H1 (cell line): ENCODE measurements around the gene UBE3A. TPM values are rescaled to one million over a fixed set of nuclear protein-coding genes. Genes with fewer than 3 reads are reported as not detected.

Experiments
- CTCF ChIA-PET: fragments of 300-600 bp; sonication (Branson Sonifier 250); formaldehyde crosslinking; loops from one replicate; lab custom pipeline; 2021; ENCODE audit not compliant: partially characterized antibody; lab: Charles Lee
- POLR2A ChIA-PET: fragments of 300-600 bp; sonication (Branson Sonifier 250); formaldehyde crosslinking; loops from one replicate; lab custom pipeline; 2021; ENCODE audit warnings: inconsistent platforms; ENCODE audit not compliant: partially characterized antibody; lab: Charles Lee
- DNase-seq, 2 experiments: peaks; one replicate each; pipeline versions ENCODE4 v3.0.0 to v3.0.0-alpha.2; 2010 to 2022; ENCODE audit warnings: low spot score in 2 of 2, low read depth in 1 of 2, mixed read lengths in 1 of 2
- FAIRE-seq: peaks from 2 replicates; lab custom pipeline; 2011; peaks lifted over from hg19 to GRCh38; lab: Jason Lieb, UNC
- H2AFZ ChIP-seq: 2 replicates; pipeline ENCODE4 v1.8.1; 2012; ENCODE audit warnings: low read length, inconsistent platforms
- H2AK5ac ChIP-seq: 2 replicates; pipeline ENCODE4 v1.6.1; 2013; ENCODE audit warnings: low read depth, low read length
- H2BK120ac ChIP-seq: replicated peaks from 2 replicates; pipeline ENCODE3; 2013; ENCODE audit warnings: low read depth, low read length, inconsistent platforms
- H2BK12ac ChIP-seq: 2 replicates; pipeline ENCODE4 v1.6.1; 2013; ENCODE audit warnings: low read depth, low read length
- H2BK15ac ChIP-seq: 2 replicates; pipeline ENCODE4 v1.6.1; 2013; ENCODE audit warnings: low read length
- H2BK20ac ChIP-seq: 2 replicates; pipeline ENCODE4 v1.6.1; 2013; ENCODE audit warnings: low read length
- H2BK5ac ChIP-seq: 2 replicates; pipeline ENCODE4 v1.6.1; 2013; ENCODE audit warnings: low read depth, low read length
- H3K14ac ChIP-seq: 2 replicates; pipeline ENCODE4 v1.6.1; 2013; ENCODE audit warnings: inconsistent platforms; ENCODE audit not compliant: insufficient read length
- H3K18ac ChIP-seq: 2 replicates; pipeline ENCODE4 v1.6.1; 2013; ENCODE audit warnings: low read length; ENCODE audit errors: extremely low read depth
- H3K23ac ChIP-seq: 2 replicates; pipeline ENCODE4 v1.6.1; 2013; ENCODE audit warnings: inconsistent platforms; ENCODE audit not compliant: insufficient read length
- H3K23me2 ChIP-seq: 2 replicates; pipeline ENCODE4 v1.6.1; 2013; ENCODE audit warnings: low read depth, low read length
- H3K27ac ChIP-seq: 2 replicates; pipeline ENCODE4 v1.6.1; 2011; ENCODE audit warnings: low read depth, low read length, inconsistent platforms
- H3K27me3 ChIP-seq, 4 experiments: replicated peaks in 1 of 4; 1 replicate in 1 of 4; 2 replicates in 3 of 4; pipeline versions ENCODE4 v1.6.1 to v1.8.1; 2011 to 2013; ENCODE audit warnings: low read length in 3 of 4, mild to moderate bottlenecking in 3 of 4, inconsistent platforms in 2 of 4, mixed read lengths in 2 of 4, moderate library complexity in 1 of 4; ENCODE audit not compliant: control insufficient read depth in 3 of 4, insufficient read depth in 3 of 4; ENCODE audit errors: extremely low read depth in 1 of 4
- H3K36me3 ChIP-seq, 4 experiments: 2 replicates each; pipeline versions ENCODE4 v1.6.1 to v1.8.1; 2011 to 2013; ENCODE audit warnings: mild to moderate bottlenecking in 4 of 4, low read length in 3 of 4, moderate library complexity in 2 of 4, control low read depth in 1 of 4, inconsistent platforms in 1 of 4; ENCODE audit not compliant: insufficient read depth in 4 of 4, control insufficient read depth in 2 of 4
- H3K4ac ChIP-seq: replicated peaks from 2 replicates; pipeline ENCODE3; 2013; ENCODE audit warnings: low read length, low read depth, mixed read lengths, inconsistent platforms; ENCODE audit not compliant: insufficient read length
- H3K4me1 ChIP-seq, 4 experiments: replicated peaks in 1 of 4; 1 replicate in 1 of 4; 2 replicates in 3 of 4; pipeline versions ENCODE4 v1.6.1 to v1.8.1; 2011 to 2013; ENCODE audit warnings: low read length in 3 of 4, inconsistent platforms in 2 of 4, mixed read lengths in 1 of 4; ENCODE audit not compliant: insufficient read depth in 4 of 4, control insufficient read depth in 3 of 4
- H3K4me2 ChIP-seq, 2 experiments: 2 replicates each; pipeline versions ENCODE4 v1.6.1 to v1.8.1; 2011 to 2013; ENCODE audit warnings: low read depth in 2 of 2, low read length in 2 of 2, control low read depth in 1 of 2, inconsistent platforms in 1 of 2, mild to moderate bottlenecking in 1 of 2; ENCODE audit not compliant: insufficient read depth in 1 of 2
- H3K4me3 ChIP-seq, 4 experiments: fragments of 200-600, 300-600 bp in 1 of 4; sonication (generic), shearing (Covaris generic), sonication (Bioruptor Twin) in 1 of 4; 2 replicates each; pipeline versions ENCODE4 v1.5.1 to v1.8.1; 2011 to 2016; ENCODE audit warnings: low read length in 4 of 4, low read depth in 3 of 4, control low read depth in 2 of 4, inconsistent platforms in 2 of 4, mild to moderate bottlenecking in 2 of 4, mixed read lengths in 1 of 4, moderate library complexity in 1 of 4; ENCODE audit not compliant: insufficient read depth in 2 of 4; ENCODE audit errors: extremely low read depth in 1 of 4
- H3K56ac ChIP-seq: replicated peaks from 2 replicates; pipeline ENCODE3; 2013; ENCODE audit warnings: low read depth, mild to moderate bottlenecking, mixed read lengths, low read length, inconsistent platforms; ENCODE audit not compliant: insufficient read length
- H3K79me1 ChIP-seq: 2 replicates; pipeline ENCODE4 v1.6.1; 2013; ENCODE audit warnings: low read depth, low read length, control low read depth
- H3K79me2 ChIP-seq, 2 experiments: 2 replicates each; pipeline versions ENCODE4 v1.6.1 to v1.8.1; 2012 to 2013; ENCODE audit warnings: low read length in 2 of 2, mild to moderate bottlenecking in 2 of 2, inconsistent platforms in 1 of 2; ENCODE audit not compliant: insufficient read depth in 2 of 2, control insufficient read depth in 1 of 2
- H3K9ac ChIP-seq, 4 experiments: replicated peaks in 1 of 4; 1 replicate in 1 of 4; 2 replicates in 3 of 4; pipeline versions ENCODE4 v1.6.1 to v1.8.1; 2011 to 2013; ENCODE audit warnings: low read depth in 3 of 4, low read length in 3 of 4, control low read depth in 2 of 4, mild to moderate bottlenecking in 2 of 4, moderate library complexity in 2 of 4, inconsistent platforms in 1 of 4; ENCODE audit errors: extremely low read depth in 1 of 4
- H3K9me3 ChIP-seq, 2 experiments: 2 replicates each; pipeline versions ENCODE4 v1.6.1 to v1.8.1; 2012 to 2013; ENCODE audit warnings: mild to moderate bottlenecking in 2 of 2, moderate library complexity in 2 of 2, control low read depth in 1 of 2, inconsistent platforms in 1 of 2, low read depth in 1 of 2, low read length in 1 of 2, mixed read lengths in 1 of 2; ENCODE audit not compliant: insufficient read depth in 2 of 2
- H4K20me1 ChIP-seq, 2 experiments: replicated peaks in 1 of 2; 2 replicates each; pipeline versions ENCODE3 to v1.8.1; 2011 to 2013; ENCODE audit warnings: inconsistent platforms in 2 of 2, low read length in 2 of 2, mild to moderate bottlenecking in 1 of 2; ENCODE audit not compliant: insufficient read depth in 2 of 2, control insufficient read depth in 1 of 2
- H4K5ac ChIP-seq: 2 replicates; pipeline ENCODE4 v1.6.1; 2013; ENCODE audit warnings: low read length, low read depth, mixed read lengths, inconsistent platforms; ENCODE audit not compliant: insufficient read length
- H4K8ac ChIP-seq: 2 replicates; pipeline ENCODE4 v1.8.0; 2013; ENCODE audit warnings: mild to moderate bottlenecking, moderate library complexity, low read length, inconsistent platforms; ENCODE audit not compliant: insufficient read depth; ENCODE audit errors: extremely low read depth
- H4K91ac ChIP-seq: replicated peaks from 2 replicates; pipeline ENCODE3; 2013; ENCODE audit warnings: low read length, mixed read lengths, inconsistent platforms; ENCODE audit not compliant: insufficient read length
- BACH1 ChIP-seq: IDR thresholded peaks from 2 replicates; pipeline ENCODE4 v1.6.1; 2012; ENCODE audit warnings: low read length, improper control_type of control experiment
- BRCA1 ChIP-seq: IDR thresholded peaks from 2 replicates; pipeline ENCODE4 v1.6.1; 2012; ENCODE audit warnings: low read depth, low read length, improper control_type of control experiment
- CEBPB ChIP-seq: IDR thresholded peaks from 2 replicates; pipeline ENCODE4 v1.6.1; 2012; ENCODE audit warnings: low read depth, low read length
- HDAC2 ChIP-seq, 2 experiments: fragments of 300-600 bp in 1 of 2; sonication (generic) in 1 of 2; IDR thresholded peaks; 2 replicates each; pipeline ENCODE4 v1.6.1; 2011 to 2012; ENCODE audit warnings: low read depth in 2 of 2, low read length in 2 of 2, mild to moderate bottlenecking in 2 of 2, moderate library complexity in 2 of 2, borderline replicate concordance in 1 of 2, inconsistent platforms in 1 of 2
- JUND ChIP-seq: IDR thresholded peaks from 2 replicates; pipeline ENCODE4 v1.6.1; 2011; ENCODE audit warnings: mild to moderate bottlenecking, improper control_type of control experiment, low read length
- KDM5A ChIP-seq: fragments of 200-600 bp; IDR thresholded peaks from 2 replicates; pipeline ENCODE4 v1.7.1; 2012; ENCODE audit warnings: mild to moderate bottlenecking, low read length, inconsistent platforms, mixed read lengths
- MAFK ChIP-seq: IDR thresholded peaks from 2 replicates; pipeline ENCODE4 v1.6.1; 2012; ENCODE audit warnings: low read depth, mild to moderate bottlenecking, improper control_type of control experiment, low read length
- POU5F1 ChIP-seq: IDR thresholded peaks from 2 replicates; pipeline ENCODE4 v1.6.1; 2011; ENCODE audit warnings: low read depth, mild to moderate bottlenecking, low read length, moderate library complexity
- TAF7 ChIP-seq: optimal IDR thresholded peaks from 2 replicates; pipeline ENCODE3; 2011; ENCODE audit warnings: low read depth, mild to moderate bottlenecking, inconsistent platforms, low read length, moderate library complexity, borderline replicate concordance
- TBP ChIP-seq: IDR thresholded peaks from 2 replicates; pipeline ENCODE4 v1.6.1; 2011; ENCODE audit warnings: low read depth, low read length, improper control_type of control experiment
- YY1 ChIP-seq: IDR thresholded peaks from 2 replicates; pipeline ENCODE4 v1.6.1; 2011; ENCODE audit warnings: low read depth, mild to moderate bottlenecking, low read length
- ZNF274 ChIP-seq: IDR thresholded peaks from 2 replicates; pipeline ENCODE4 v1.7.0; 2012; ENCODE audit warnings: low read length, borderline replicate concordance; ENCODE audit errors: extremely low read depth
- WGBS, 2 experiments: shearing (Covaris generic) in 1 of 2; methylation state at CpG; one replicate each; pipeline versions ENCODE4 v1.1.6 to v1.1.7; 2013 to 2015; ENCODE audit warnings: low lambda C conversion rate in 2 of 2, mixed read lengths in 2 of 2, inconsistent platforms in 1 of 2, low coverage in 1 of 2, missing lambda C conversion rate in 1 of 2; ENCODE audit not compliant: insufficient replicate concordance in 2 of 2, insufficient coverage in 1 of 2, insufficient read length in 1 of 2; ENCODE audit errors: extremely low coverage in 1 of 2, missing lambda C conversion rate in 1 of 2; 5-methylcytosine and 5-hydroxymethylcytosine counted together
- polyA plus RNA-seq, 7 experiments: library from polyadenylated mRNA; depleted of rRNA in 3 of 7; stranded (reverse) in 5 of 7; unstranded in 2 of 7; fragments of >200 nt in 5 of 7; fragments of 200-250 nt in 2 of 7; gene quantifications; 1 replicate in 5 of 7; 2 replicates in 1 of 7; 4 replicates in 1 of 7; pipeline versions ENCODE4 v1.2.1 to v1.2.3, GENCODE V29; 2011 to 2013; ENCODE audit warnings: missing spikeins in 2 of 7, mixed read lengths in 2 of 7
- total RNA-seq: library from RNA; stranded (reverse); fragmentation: NEBNext Ultra II Directional; extraction: Animal tissue kit (Norgen Biotek cat#: 25700); gene quantifications from 2 replicates; pipeline ENCODE4 v1.2.1, GENCODE V29; 2021
- TF ChIP-seq, protein P1 (sequence below): IDR thresholded peaks from 2 replicates; pipeline ENCODE4 v1.6.1; 2012; ENCODE audit warnings: low read length, inconsistent platforms

Gene UBE3A
- total and polyA plus RNA-seq, 2 of the 8 experiments (the other 6 are each of a cell fraction or from before 2014, with no cell fraction given) = 13.8 to 110 TPM

DNA sequence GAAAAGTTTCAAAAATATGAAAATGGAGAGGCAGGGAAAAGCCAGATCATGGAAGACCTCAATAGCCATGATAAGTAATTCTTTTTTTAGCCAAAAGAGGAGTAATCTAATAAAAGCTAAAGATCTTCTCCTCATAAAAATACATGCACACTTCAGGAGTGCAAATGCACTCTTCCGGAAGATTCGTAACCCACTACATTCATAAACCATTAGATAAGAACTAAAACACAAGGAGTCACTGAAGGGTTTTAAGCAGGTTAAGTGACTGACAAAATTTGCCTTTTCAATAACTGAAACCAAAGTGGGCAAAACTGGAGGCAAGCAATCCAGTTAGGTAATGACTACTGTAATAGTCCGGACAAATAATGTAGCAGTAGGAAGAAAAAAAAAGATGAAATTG is 46.0 kb downstream of the UBE3A start:
- no peak overlapping the region for H2AFZ ChIP-seq
- DNase-seq (no peak), FAIRE-seq (no peak)
- H3K23ac ChIP-seq = no peak overlapping the region
- H3K23me2 ChIP-seq = no peaks in the 10 kb centered on the region
- no peaks in the 10 kb centered on the region for H3K4me1 ChIP-seq
- H2BK5ac ChIP-seq = no peak overlapping the region
- H3K9me3 ChIP-seq = no peaks in the 10 kb centered on the region
- no peak overlapping the region for H4K5ac ChIP-seq
- POLR2A ChIA-PET = interaction anchor here (1.2 kb wide), 1 partner anchor 11 kb away, joined by 3 read pairs; no protein-coding TSS in a partner anchor
- no peak overlapping the region for H4K91ac ChIP-seq
- WGBS, 2 experiments = 78% methylated on average over 3 of the region's 3 CpGs; no CpG with 5 or more reads in 1 of the 2 experiments
- peaks cover 0 to 85% of the 10 kb centered on the region in 2 experiments; a peak in 2 of 4 replicates for H3K79me2 ChIP-seq
- no peak overlapping the region for H3K14ac ChIP-seq
- H3K4me2 ChIP-seq = no peak overlapping the region
- no peak overlapping the region for H3K4ac ChIP-seq
- H2BK15ac ChIP-seq = no peak overlapping the region
- H4K8ac ChIP-seq = no peak overlapping the region
- peaks cover 7% of the 10 kb centered on the region for H3K79me1 ChIP-seq
- H3K56ac ChIP-seq = no peak overlapping the region
- no peak overlapping the region for H3K9ac ChIP-seq
- H2BK12ac ChIP-seq = no peak overlapping the region
- peaks cover 0 to 2% of the 10 kb centered on the region in 2 experiments for H4K20me1 ChIP-seq
- CTCF ChIA-PET = no interaction called here
- no peak overlapping the region for H3K4me3 ChIP-seq
- no peak overlapping the region for H2BK20ac ChIP-seq
- no peak overlapping the region for H2AK5ac ChIP-seq
- no peaks in the 10 kb centered on the region for H3K27me3 ChIP-seq
- no peak overlapping the region for H3K18ac ChIP-seq
- no peak overlapping the region for H2BK120ac ChIP-seq
- H3K27ac ChIP-seq = no peak overlapping the region
- peaks cover 0 to 4% (median 0%) of the 10 kb centered on the region in 4 experiments; a peak in 2 of 8 replicates for H3K36me3 ChIP-seq
- no peak for TF ChIP-seq POU5F1
- no peak for TF ChIP-seq KDM5A
- no peak for TF ChIP-seq ZNF274
- TF ChIP-seq JUND = no peak
- no peak for TF ChIP-seq TBP
- TF ChIP-seq, protein P1, sequence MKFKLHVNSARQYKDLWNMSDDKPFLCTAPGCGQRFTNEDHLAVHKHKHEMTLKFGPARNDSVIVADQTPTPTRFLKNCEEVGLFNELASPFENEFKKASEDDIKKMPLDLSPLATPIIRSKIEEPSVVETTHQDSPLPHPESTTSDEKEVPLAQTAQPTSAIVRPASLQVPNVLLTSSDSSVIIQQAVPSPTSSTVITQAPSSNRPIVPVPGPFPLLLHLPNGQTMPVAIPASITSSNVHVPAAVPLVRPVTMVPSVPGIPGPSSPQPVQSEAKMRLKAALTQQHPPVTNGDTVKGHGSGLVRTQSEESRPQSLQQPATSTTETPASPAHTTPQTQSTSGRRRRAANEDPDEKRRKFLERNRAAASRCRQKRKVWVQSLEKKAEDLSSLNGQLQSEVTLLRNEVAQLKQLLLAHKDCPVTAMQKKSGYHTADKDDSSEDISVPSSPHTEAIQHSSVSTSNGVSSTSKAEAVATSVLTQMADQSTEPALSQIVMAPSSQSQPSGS = no peak
- TF ChIP-seq HDAC2 (IDR thresholded peaks at IDR 0.05; ENCODE audit: borderline replicate concordance in 1 of 2, low read depth in 2 of 2, low read length in 2 of 2) = no peak
- TF ChIP-seq CEBPB = no peak
- TF ChIP-seq BACH1 = no peak
- no peak for TF ChIP-seq BRCA1
- TF ChIP-seq MAFK = no peak
- TF ChIP-seq TAF7 = no peak
- TF ChIP-seq YY1 = no peak
